HepG2 (cell line): ENCODE measurements around the gene ALK. TPM values are rescaled to one million over a fixed set of nuclear protein-coding genes. Genes with fewer than 3 reads are reported as not detected.

Experiments used
- ATAC-seq: fragments of 200-7000 bp; cut with Tn5 transposase; 3 replicates; pipeline ENCODE4 v1.9.1; 2020; ENCODE audit warnings: mild to moderate bottlenecking, moderate library complexity
- BruUV-seq: library from RNA; stranded (reverse); fragments of 400-500 nt; replicated peaks from 2 replicates; lab custom pipeline; 2021; lab: Mats Ljungman, UMichigan
- CTCF ChIA-PET: fragments of 300-600 bp; formaldehyde crosslinking; extraction: SDS; loops from one replicate; lab custom pipeline; 2021; ENCODE audit warnings: low total read pairs, inconsistent platforms, low intra/inter-chr PET ratio; lab: Yijun Ruan, JAX
- POLR2A ChIA-PET: fragments of 350-600 bp; sonication (Branson Sonifier 250); formaldehyde crosslinking; loops from one replicate; lab custom pipeline; 2020; ENCODE audit warnings: antibody characterized with exemption, inconsistent platforms; lab: Yijun Ruan, JAX
- DNase-seq: peaks from one replicate; pipeline ENCODE4 v3.0.0-alpha.2; 2015; ENCODE audit warnings: low spot score
- FAIRE-seq: peaks from 3 replicates; lab custom pipeline; 2011; peaks lifted over from hg19 to GRCh38; lab: Jason Lieb, UNC
- H2AFZ ChIP-seq: one replicate; pipeline ENCODE4 v1.6.1; 2011; ENCODE audit warnings: low read length, inconsistent platforms
- H3K27ac ChIP-seq: fragments of 300-600 bp; 3 replicates; pipeline ENCODE4 v1.8.0; 2011; ENCODE audit warnings: mixed run types, mild to moderate bottlenecking, mixed read lengths, low read length, inconsistent platforms; ENCODE audit not compliant: insufficient read depth; ENCODE audit errors: extremely low read length
- H3K27me3 ChIP-seq, 2 experiments: fragments of 200-600 bp in 1 of 2; 2 replicates in 1 of 2; 3 replicates in 1 of 2; pipeline versions ENCODE4 v1.6.0 to v1.8.0; 2011; ENCODE audit warnings: low read length in 2 of 2, mild to moderate bottlenecking in 2 of 2, moderate library complexity in 2 of 2, inconsistent platforms in 1 of 2; ENCODE audit not compliant: insufficient read depth in 2 of 2, control insufficient read depth in 1 of 2
- H3K36me3 ChIP-seq, 2 experiments: fragments of 200-600 bp in 1 of 2; replicated peaks in 1 of 2; 2 replicates in 1 of 2; 3 replicates in 1 of 2; pipeline versions ENCODE4 v1.5.1 to v1.8.0; 2011; ENCODE audit warnings: low read length in 2 of 2, inconsistent platforms in 1 of 2; ENCODE audit not compliant: insufficient read depth in 2 of 2, control insufficient read depth in 1 of 2
- H3K4me1 ChIP-seq: 2 replicates; pipeline ENCODE4 v1.5.1; 2012; ENCODE audit warnings: low read length, inconsistent platforms; ENCODE audit not compliant: insufficient read depth
- H3K4me2 ChIP-seq: 2 replicates; pipeline ENCODE4 v1.6.0; 2011; ENCODE audit warnings: low read depth, low read length, inconsistent platforms
- H3K4me3 ChIP-seq, 3 experiments: fragments of 200-600 bp in 1 of 3; sonication (generic), shearing (Covaris generic) in 1 of 3; replicated peaks in 1 of 3; 2 replicates each; pipeline ENCODE4 v1.5.1; 2011 to 2016; ENCODE audit warnings: low read length in 3 of 3, inconsistent platforms in 2 of 3, low read depth in 2 of 3, mild to moderate bottlenecking in 2 of 3, control low read depth in 1 of 3, mixed read lengths in 1 of 3; ENCODE audit not compliant: insufficient read depth in 1 of 3
- H3K79me2 ChIP-seq: one replicate; pipeline ENCODE4 v1.6.1; 2011; ENCODE audit warnings: low read length, inconsistent platforms; ENCODE audit not compliant: insufficient read depth
- H3K9ac ChIP-seq: 2 replicates; pipeline ENCODE4 v1.6.0; 2011; ENCODE audit warnings: mild to moderate bottlenecking, low read depth, low read length, inconsistent platforms; ENCODE audit not compliant: insufficient read depth
- H3K9me3 ChIP-seq: 2 replicates; pipeline ENCODE4 v1.5.1; 2012; ENCODE audit warnings: mild to moderate bottlenecking, low read length
- H4K20me1 ChIP-seq: 2 replicates; pipeline ENCODE4 v1.6.0; 2011; ENCODE audit warnings: inconsistent platforms, mild to moderate bottlenecking, low read length, moderate library complexity; ENCODE audit not compliant: insufficient read depth
- CENPT ChIP-seq: sonication (generic); formaldehyde crosslinking; IDR thresholded peaks from 2 replicates; pipeline ENCODE4 v1.8.0; 2022; ENCODE audit warnings: low read depth, mild to moderate bottlenecking, moderate library complexity, missing genetic modification reagents
- CREB1 ChIP-seq, 2 experiments: fragments of 450-650 bp in 1 of 2; IDR thresholded peaks; 2 replicates each; pipeline ENCODE4 v1.6.1; 2016 to 2017; ENCODE audit warnings: control low read depth in 1 of 2, mild to moderate bottlenecking in 1 of 2, missing compliant biosample characterization in 1 of 2, missing genetic modification characterization in 1 of 2
- FIP1L1 ChIP-seq: fragments of 200-400 bp; formaldehyde crosslinking; IDR thresholded peaks from 2 replicates; pipeline ENCODE4 v1.6.1; 2018; ENCODE audit warnings: low read depth, mild to moderate bottlenecking, low read length, moderate library complexity, borderline replicate concordance; ENCODE audit not compliant: insufficient read depth
- FUBP1 ChIP-seq: sonication (generic); formaldehyde crosslinking; IDR thresholded peaks from 2 replicates; pipeline ENCODE4 v1.5.1; 2020; ENCODE audit warnings: missing genetic modification reagents, mild to moderate bottlenecking, borderline replicate concordance
- HMGA1 ChIP-seq: sonication (generic); formaldehyde crosslinking; conservative IDR thresholded peaks from 2 replicates; pipeline ENCODE4 v1.4.0; 2020; ENCODE audit warnings: missing genetic modification reagents
- ISX ChIP-seq: sonication (generic); formaldehyde crosslinking; conservative IDR thresholded peaks from 2 replicates; pipeline ENCODE4 v1.5.0; 2020; ENCODE audit warnings: missing genetic modification reagents
- MED8 ChIP-seq: sonication (generic); formaldehyde crosslinking; IDR thresholded peaks from 2 replicates; pipeline ENCODE4 v1.8.1; 2023; ENCODE audit warnings: mild to moderate bottlenecking, missing genetic modification reagents; ENCODE audit not compliant: insufficient replicate concordance
- SYNCRIP ChIP-seq: fragments of 200-400 bp; formaldehyde crosslinking; IDR thresholded peaks from 2 replicates; pipeline ENCODE4 v1.6.1; 2018; ENCODE audit warnings: mild to moderate bottlenecking, low read depth, low read length; ENCODE audit not compliant: insufficient read depth
- ZFP36L1 ChIP-seq: sonication (generic); formaldehyde crosslinking; IDR thresholded peaks from 2 replicates; pipeline ENCODE4 v1.8.0; 2022; ENCODE audit warnings: mild to moderate bottlenecking, missing genetic modification reagents, moderate library complexity
- ZNF547 ChIP-seq: sonication (generic); formaldehyde crosslinking; IDR thresholded peaks from 2 replicates; pipeline ENCODE4 v1.5.1; 2020; ENCODE audit warnings: mild to moderate bottlenecking, missing genetic modification reagents
- ZNF589 ChIP-seq: sonication (generic); formaldehyde crosslinking; conservative IDR thresholded peaks from 2 replicates; pipeline ENCODE4 v1.8.0; 2022; ENCODE audit warnings: mild to moderate bottlenecking, moderate library complexity, missing genetic modification reagents
- ZNF616 ChIP-seq: sonication (generic); formaldehyde crosslinking; IDR thresholded peaks from 2 replicates; pipeline ENCODE4 v1.5.0; 2020; ENCODE audit warnings: low read depth, mild to moderate bottlenecking, missing genetic modification reagents
- ZNF678 ChIP-seq: sonication (generic); formaldehyde crosslinking; IDR thresholded peaks from 2 replicates; pipeline ENCODE4 v1.4.0; 2020; ENCODE audit warnings: mild to moderate bottlenecking, missing genetic modification reagents
- ZNF704 ChIP-seq: sonication (generic); formaldehyde crosslinking; IDR thresholded peaks from 2 replicates; pipeline ENCODE4 v1.8.1; 2023; ENCODE audit warnings: mild to moderate bottlenecking, inconsistent platforms, moderate library complexity, missing genetic modification reagents, borderline replicate concordance
- ZNF781 ChIP-seq: sonication (generic); formaldehyde crosslinking; IDR thresholded peaks from 2 replicates; pipeline ENCODE4 v1.5.1; 2020; ENCODE audit warnings: borderline replicate concordance, mild to moderate bottlenecking, missing genetic modification reagents; ENCODE audit errors: not compliant biosample characterization
- WGBS: methylation state at CpG from one replicate; pipeline ENCODE4 v1.1.6; 2017; ENCODE audit warnings: low lambda C conversion rate; 5-methylcytosine and 5-hydroxymethylcytosine counted together
- in situ Hi-C: cut with HindIII; loops from 2 replicates; pipeline ENCODE4 v1.10.0; 2017; ENCODE audit warnings: low pct_unique_long_range_greater_than_20kb; ENCODE audit not compliant: extremely low pct_ligation_motif_present
- intact Hi-C: fragments of 100-400 bp; cut with micrococcal nuclease; formaldehyde crosslinking; loops from one replicate; pipeline ENCODE4 v1.10.0; 2022; ENCODE audit not compliant: unreplicated experiment
- polyA plus RNA-seq, 8 experiments: library from polyadenylated mRNA; depleted of rRNA in 3 of 8; stranded (reverse) in 7 of 8; unstranded in 1 of 8; fragments of >200 nt; fragmentation: Illumina TruSeq in 4 of 8; extraction: Trizol in 4 of 8; gene quantifications; 2 replicates each; pipeline versions ENCODE4 v1.2.1 to v1.2.3, GENCODE V29; 2011 to 2016; ENCODE audit warnings: low read depth in 4 of 8, missing spikeins in 1 of 8, mixed read lengths in 1 of 8; ENCODE audit not compliant: insufficient read depth in 1 of 8
- total RNA-seq, 5 experiments: library from RNA; depleted of rRNA; stranded (reverse); fragments of >200 nt; fragmentation: Illumina TruSeq; extraction: Trizol; gene quantifications; 2 replicates each; pipeline ENCODE4 v1.2.3, GENCODE V29; 2016; ENCODE audit warnings: low read depth in 1 of 5

Gene ALK
- total and polyA plus RNA-seq, 2 of the 13 experiments (the other 11 are each of a cell fraction or from before 2014, with no cell fraction given), result not detected

- H3K27me3 ChIP-seq, result no peaks in the 10 kb centered on the region
- no peaks in the 10 kb centered on the region for H3K4me1 ChIP-seq
- POLR2A ChIA-PET, result no interaction called here
- H4K20me1 ChIP-seq, result no peaks in the 10 kb centered on the region
- H3K79me2 ChIP-seq, result no peaks in the 10 kb centered on the region
- DNase-seq, result no peak
- H3K9me3 ChIP-seq, result no peaks in the 10 kb centered on the region
- intact Hi-C loops, result no loop called here
- H3K4me2 ChIP-seq, result no peak overlapping the region
- no peak overlapping the region for H3K27ac ChIP-seq
- BruUV-seq, result no TSS peak
- TF ChIP-seq ZNF781 (no peak), ZNF704 (CRISPR knock-in tag) (no peak), CREB1 (IDR thresholded peaks at IDR 0.05) (no peak), CREB1 (CRISPR knock-in tag; IDR thresholded peaks at IDR 0.05) (no peak), FIP1L1 (no peak)
- H3K9ac ChIP-seq, result no peak overlapping the region
- no peak for ATAC-seq
- H3K4me3 ChIP-seq, result no peak overlapping the region
- WGBS, result 20% methylated on average over 2 of the region's 2 CpGs
- no peak for FAIRE-seq
- in situ Hi-C loops, result no loop called here
- no peak overlapping the region for H2AFZ ChIP-seq
- CTCF ChIA-PET, result no interaction called here
- no peaks in the 10 kb centered on the region for H3K36me3 ChIP-seq
Observed at GRCh38 chr2:29155578-29155977, 765.8 kb downstream of the ALK start.

GRCh38 chr2:29154610-29155009 is 766.8 kb downstream of the ALK start:
- 94% methylated on average over 2 of the region's 2 CpGs for WGBS
- intact Hi-C loops, result no loop called here
- Histone ChIP-seq H3K36me3 (no peaks in the 10 kb centered on the region), H2AFZ (no peak overlapping the region), H4K20me1 (no peaks in the 10 kb centered on the region), H3K79me2 (no peaks in the 10 kb centered on the region), H3K4me2 (no peak overlapping the region), H3K4me1 (no peaks in the 10 kb centered on the region), H3K9me3 (no peaks in the 10 kb centered on the region), H3K27ac (no peak overlapping the region), H3K9ac (no peak overlapping the region), H3K27me3 (no peaks in the 10 kb centered on the region), H3K4me3 (no peak overlapping the region)
- ATAC-seq, result no peak
- TF ChIP-seq SYNCRIP, result no peak
- no peak for TF ChIP-seq HMGA1 (CRISPR knock-in tag)
- no peak for TF ChIP-seq FUBP1 (CRISPR knock-in tag)
- no peak for TF ChIP-seq ZFP36L1 (CRISPR knock-in tag)
- no peak for TF ChIP-seq ZNF547
- no peak for TF ChIP-seq ZNF678 (CRISPR knock-in tag)
- no peak for TF ChIP-seq ZNF616
- TF ChIP-seq ZNF589 (CRISPR knock-in tag), result no peak
- TF ChIP-seq MED8 (CRISPR knock-in tag), result no peak
- TF ChIP-seq CENPT (CRISPR knock-in tag), result no peak
- no peak for TF ChIP-seq ISX (CRISPR knock-in tag)
- in situ Hi-C loops, result no loop called here
- ChIA-PET CTCF (no interaction called here), POLR2A (no interaction called here)
- no TSS peak for BruUV-seq
- DNase-seq, result no peak
- FAIRE-seq, result no peak
